Central memory CD8-positive, alpha-beta T cell (primary cell): ENCODE data around the gene FEN1.
A peak's percentile ranks its signal among the peaks of the same experiment; 100 is the strongest.

ENCODE experiments used
- ATAC-seq: fragments of 150-1000 bp; cut with Tn5 transposase; replicated peaks from 2 replicates; pipeline ENCODE4 v1.10.0; 2022; ENCODE audit warnings: mild to moderate bottlenecking, moderate FRiP score, moderate number of reproducible peaks; ENCODE audit not compliant: poor library complexity, severe bottlenecking; ENCODE audit errors: extremely low read depth
- DNase-seq, 2 donors: peaks; one replicate each; pipeline ENCODE4 v3.0.0; 2021; ENCODE audit warnings: low spot score in 2 of 2
- H3K27ac Mint-ChIP-seq: one replicate; pipeline ENCODE4 v1.8.0; 2022; ENCODE audit warnings: low read depth, mild to moderate bottlenecking, moderate library complexity, mixed read lengths
- H3K27me3 Mint-ChIP-seq: one replicate; pipeline ENCODE4 v1.8.0; 2022; ENCODE audit warnings: mixed read lengths
- H3K36me3 Mint-ChIP-seq: one replicate; pipeline ENCODE4 v1.8.0; 2022; ENCODE audit warnings: mild to moderate bottlenecking, moderate library complexity, mixed read lengths; ENCODE audit not compliant: insufficient read depth
- H3K4me1 Mint-ChIP-seq: one replicate; pipeline ENCODE4 v1.8.0; 2022; ENCODE audit warnings: mixed read lengths
- H3K4me3 Mint-ChIP-seq: one replicate; pipeline ENCODE4 v1.8.0; 2022; ENCODE audit warnings: mild to moderate bottlenecking, moderate library complexity, mixed read lengths
- H3K9me3 Mint-ChIP-seq: one replicate; pipeline ENCODE4 v1.8.0; 2022; ENCODE audit warnings: mixed read lengths

FEN1 gene

DNA sequence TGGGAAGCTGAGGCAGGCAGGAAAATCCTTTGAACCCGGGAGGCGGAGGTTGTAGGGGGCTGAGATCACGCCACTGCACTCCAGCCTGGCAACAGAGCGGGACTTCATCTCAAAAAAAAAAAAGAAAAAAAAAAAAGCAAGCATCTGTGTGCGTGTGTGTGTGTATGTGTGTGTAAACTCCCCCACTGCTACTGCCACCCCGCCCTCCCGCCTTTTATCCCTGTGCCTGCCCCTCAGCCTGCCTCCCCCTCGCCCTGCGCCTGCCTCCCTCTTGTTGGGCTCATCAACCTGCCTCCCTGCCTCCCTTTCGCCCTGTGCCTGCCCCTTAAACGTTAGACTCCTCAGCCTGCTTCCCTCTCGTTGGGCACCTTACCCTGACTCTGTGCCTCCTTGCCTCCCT is 18.3 kb upstream of the FEN1 start:
- Mint-ChIP-seq H3K36me3 (peaks cover 2% of the 10 kb centered on the region), H3K4me1 (peaks cover 20% of the 10 kb centered on the region), H3K9me3 (no peaks in the 10 kb centered on the region), H3K27me3 (no peaks in the 10 kb centered on the region), H3K4me3 (no peak overlapping the region), H3K27ac (no peak overlapping the region)
- ATAC-seq = no peak
- DNase-seq = no peak

DNA sequence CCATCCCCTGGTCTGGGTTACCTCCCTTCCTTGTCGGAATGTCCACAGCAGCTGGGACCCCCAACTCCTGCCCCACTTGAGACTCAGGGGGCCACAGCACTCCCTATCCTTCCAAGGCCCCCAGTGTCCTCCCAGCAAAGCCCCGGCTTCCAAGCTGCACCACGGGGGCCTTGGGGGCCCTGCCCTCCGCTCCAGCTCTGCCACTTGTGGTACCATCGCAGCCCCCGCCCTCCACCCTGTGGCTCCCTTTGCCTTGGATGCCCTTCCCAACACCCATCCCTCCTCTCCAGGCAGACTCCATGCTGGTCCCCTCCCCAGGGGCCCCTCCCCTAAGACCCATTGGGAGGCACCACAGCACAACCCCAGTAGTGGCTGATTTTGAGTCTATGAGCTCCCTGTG is 17.6 kb upstream of the FEN1 start:
- no peak overlapping the region for H3K4me3 Mint-ChIP-seq
- DNase-seq (no peak), ATAC-seq (no peak)
- no peaks in the 10 kb centered on the region for H3K9me3 Mint-ChIP-seq
- peak overlapping the region; percentile 23 for H3K27ac Mint-ChIP-seq
- peaks cover 2% of the 10 kb centered on the region for H3K36me3 Mint-ChIP-seq
- peaks cover 20% of the 10 kb centered on the region for H3K4me1 Mint-ChIP-seq
- H3K27me3 Mint-ChIP-seq = no peaks in the 10 kb centered on the region

GRCh38 chr11:61775606-61776554 is 16.8 kb upstream of the FEN1 start:
- Mint-ChIP-seq H3K9me3 (no peaks in the 10 kb centered on the region), H3K27me3 (no peaks in the 10 kb centered on the region), H3K4me3 (peak overlapping the region; percentile 64), H3K36me3 (peaks cover 2% of the 10 kb centered on the region), H3K27ac (peak overlapping the region; percentile 23), H3K4me1 (peaks cover 20% of the 10 kb centered on the region)
- ATAC-seq (no peak), DNase-seq (no peak)

- Mint-ChIP-seq H3K36me3 (peaks cover 2% of the 10 kb centered on the region), H3K9me3 (no peaks in the 10 kb centered on the region), H3K27ac (no peak overlapping the region), H3K27me3 (no peaks in the 10 kb centered on the region), H3K4me3 (peak overlapping the region; percentile 64), H3K4me1 (peaks cover 20% of the 10 kb centered on the region)
- DNase-seq (peak; percentile 24 to 33), ATAC-seq (peak; percentile 37)
Observed at GRCh38 chr11:61776561-61777075, 16.1 kb upstream of the FEN1 start.

GRCh38 chr11:61777234-61778090 is 15.2 kb upstream of the FEN1 start:
- Mint-ChIP-seq H3K27me3 (no peaks in the 10 kb centered on the region), H3K9me3 (no peaks in the 10 kb centered on the region), H3K36me3 (peaks cover 2% of the 10 kb centered on the region), H3K27ac (no peak overlapping the region), H3K4me1 (peaks cover 20% of the 10 kb centered on the region), H3K4me3 (peak overlapping the region; percentile 64)
- DNase-seq (peak; percentile 27 to 42), ATAC-seq (peak; percentile 47)

DNA sequence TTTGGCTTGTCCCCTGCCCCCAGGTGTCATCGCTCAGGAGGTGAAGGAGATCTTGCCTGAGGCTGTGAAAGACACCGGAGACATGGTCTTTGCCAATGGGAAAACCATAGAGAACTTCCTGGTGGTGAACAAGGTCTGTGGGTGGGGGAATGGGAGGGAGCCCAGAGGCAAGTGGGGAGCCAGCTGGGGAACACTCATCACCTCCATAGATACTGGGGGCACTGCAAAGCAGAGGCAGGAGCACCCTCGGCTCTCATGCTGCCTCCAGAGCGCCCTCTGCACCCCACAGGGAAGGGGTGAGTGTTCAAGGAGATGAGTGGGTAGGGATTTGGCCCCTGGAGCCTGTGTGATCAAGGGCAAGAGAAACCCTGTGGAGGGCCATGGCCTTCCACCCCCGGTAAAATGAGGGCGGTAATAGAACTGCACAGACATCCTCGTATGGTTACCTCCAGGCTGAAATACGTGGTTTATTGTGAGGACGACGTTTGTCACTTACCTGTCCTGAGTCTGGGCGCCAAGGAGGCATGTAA is 14.3 kb upstream of the FEN1 start:
- Mint-ChIP-seq H3K27me3 (no peaks in the 10 kb centered on the region), H3K4me1 (peaks cover 20% of the 10 kb centered on the region), H3K36me3 (peaks cover 2% of the 10 kb centered on the region), H3K27ac (peak overlapping the region; percentile 51), H3K9me3 (no peaks in the 10 kb centered on the region), H3K4me3 (peak overlapping the region; percentile 64)
- no peak for ATAC-seq
- no peak for DNase-seq

GRCh38 chr11:61778920-61779650 is 13.6 kb upstream of the FEN1 start:
- peaks cover 2% of the 10 kb centered on the region for H3K36me3 Mint-ChIP-seq
- no peaks in the 10 kb centered on the region for H3K27me3 Mint-ChIP-seq
- no peaks in the 10 kb centered on the region for H3K9me3 Mint-ChIP-seq
- H3K27ac Mint-ChIP-seq = peak overlapping the region; percentile 51
- H3K4me1 Mint-ChIP-seq = peaks cover 20% of the 10 kb centered on the region
- no peak for DNase-seq
- H3K4me3 Mint-ChIP-seq = no peak overlapping the region
- ATAC-seq = no peak

- peaks cover 20% of the 10 kb centered on the region for H3K4me1 Mint-ChIP-seq
- ATAC-seq (no peak), DNase-seq (no peak)
- H3K27ac Mint-ChIP-seq = no peak overlapping the region
- peaks cover 2% of the 10 kb centered on the region for H3K36me3 Mint-ChIP-seq
- H3K4me3 Mint-ChIP-seq = no peak overlapping the region
- no peaks in the 10 kb centered on the region for H3K9me3 Mint-ChIP-seq
- H3K27me3 Mint-ChIP-seq = no peaks in the 10 kb centered on the region
Observed at GRCh38 chr11:61779666-61780525, 12.8 kb upstream of the FEN1 start.

GRCh38 chr11:61780581-61781162 is 12.0 kb upstream of the FEN1 start:
- Mint-ChIP-seq H3K9me3 (no peaks in the 10 kb centered on the region), H3K36me3 (peaks cover 3% of the 10 kb centered on the region), H3K27ac (no peak overlapping the region), H3K4me1 (peaks cover 14% of the 10 kb centered on the region), H3K4me3 (no peak overlapping the region), H3K27me3 (no peaks in the 10 kb centered on the region)
- DNase-seq (no peak), ATAC-seq (no peak)

DNA sequence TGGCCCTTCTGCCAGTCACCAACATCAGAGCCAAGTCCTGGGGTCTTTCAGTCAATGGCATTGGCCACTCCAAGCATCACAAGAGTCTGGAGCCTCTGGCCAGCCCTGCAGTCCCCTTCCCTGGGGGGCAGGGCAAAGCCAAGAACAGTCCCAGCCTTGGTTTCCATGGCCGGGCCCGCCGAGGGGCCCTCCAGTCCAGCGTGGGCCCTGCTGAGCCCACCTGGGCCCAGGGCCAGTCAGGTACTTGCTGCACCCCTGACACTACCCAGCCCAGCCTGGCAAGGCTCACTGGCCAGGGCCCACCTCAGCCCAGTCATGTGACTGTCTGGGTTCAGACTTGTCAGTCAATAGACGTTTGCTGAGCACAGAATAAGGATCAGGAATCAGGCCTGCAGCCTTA is 11.1 kb upstream of the FEN1 start:
- ATAC-seq (no peak), DNase-seq (no peak)
- peaks cover 6% of the 10 kb centered on the region for H3K4me1 Mint-ChIP-seq
- peaks cover 2% of the 10 kb centered on the region for H3K36me3 Mint-ChIP-seq
- no peaks in the 10 kb centered on the region for H3K9me3 Mint-ChIP-seq
- H3K4me3 Mint-ChIP-seq = no peak overlapping the region
- H3K27ac Mint-ChIP-seq = no peak overlapping the region
- no peaks in the 10 kb centered on the region for H3K27me3 Mint-ChIP-seq

DNA sequence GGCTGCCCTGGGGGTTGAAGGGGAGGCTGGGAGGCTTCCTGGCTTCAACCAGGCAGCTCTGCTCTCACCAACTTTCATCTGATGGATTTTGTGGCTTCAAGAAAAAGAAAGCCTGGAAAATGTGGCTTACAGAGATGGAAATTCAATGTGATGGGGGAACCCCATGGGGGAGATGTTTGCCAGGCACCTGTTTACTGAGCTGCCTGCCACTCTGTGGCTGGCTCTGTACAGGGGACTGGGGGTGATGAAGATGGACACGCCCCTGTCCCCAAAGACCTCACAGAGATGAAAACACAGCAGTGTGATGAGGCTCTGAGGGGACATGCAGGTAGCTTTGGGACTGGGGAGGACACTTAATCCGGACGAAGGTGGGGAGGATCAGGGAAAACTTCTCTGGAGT is 10.4 kb upstream of the FEN1 start:
- DNase-seq = no peak
- no peaks in the 10 kb centered on the region for H3K9me3 Mint-ChIP-seq
- peaks cover 4% of the 10 kb centered on the region for H3K4me1 Mint-ChIP-seq
- H3K36me3 Mint-ChIP-seq = peaks cover 2% of the 10 kb centered on the region
- ATAC-seq = no peak
- H3K4me3 Mint-ChIP-seq = no peak overlapping the region
- H3K27ac Mint-ChIP-seq = no peak overlapping the region
- H3K27me3 Mint-ChIP-seq = no peaks in the 10 kb centered on the region
